B cell (primary cell): ENCODE data around the gene FBXO10. TPM values are rescaled to one million over a fixed set of nuclear protein-coding genes. Genes with fewer than 3 reads are reported as not detected.

Experiments used
- ATAC-seq: fragments of 200-7000 bp; cut with Tn5 transposase; one replicate; pipeline ENCODE4 v1.10.0; 2021; ENCODE audit warnings: low read depth, mild to moderate bottlenecking, moderate number of reproducible peaks, moderate library complexity
- CTCF ChIA-PET: fragments of 350-600 bp; sonication (Branson Sonifier 250); formaldehyde crosslinking; loops from one replicate; lab custom pipeline; 2021; ENCODE audit warnings: antibody characterized with exemption, inconsistent platforms; lab: Charles Lee
- POLR2A ChIA-PET: fragments of 350-600 bp; sonication (Branson Sonifier 250); formaldehyde crosslinking; loops from one replicate; lab custom pipeline; 2021; ENCODE audit warnings: antibody characterized with exemption; lab: Charles Lee
- DNase-seq: peaks from one replicate; pipeline ENCODE4 v3.0.0; 2013
- H2AFZ ChIP-seq: 2 replicates; pipeline ENCODE4 v1.6.1; 2012; ENCODE audit warnings: mild to moderate bottlenecking, low read depth, low read length; ENCODE audit not compliant: insufficient read depth, poor library complexity, severe bottlenecking
- H3K27ac ChIP-seq, 2 donors: 1 replicate in 1 of 2; 2 replicates in 1 of 2; pipeline ENCODE4 v1.5.1; 2012 to 2013; ENCODE audit warnings: low read length in 2 of 2, mild to moderate bottlenecking in 2 of 2, moderate library complexity in 1 of 2
- H3K27me3 ChIP-seq, 4 experiments: fragments of 200-600 bp in 1 of 4; sonication (generic) in 1 of 4; replicated peaks in 1 of 4; 1 replicate in 2 of 4; 2 replicates in 2 of 4; pipeline versions ENCODE4 v1.6.1 to v1.7.0; 2013 to 2016; ENCODE audit warnings: low read length in 3 of 4, mild to moderate bottlenecking in 2 of 4, mixed read lengths in 1 of 4, moderate library complexity in 1 of 4; ENCODE audit not compliant: insufficient read depth in 4 of 4, control insufficient read depth in 3 of 4; ENCODE audit errors: control extremely low read depth in 1 of 4
- H3K36me3 ChIP-seq, 2 experiments: replicated peaks in 1 of 2; 1 replicate in 1 of 2; 2 replicates in 1 of 2; pipeline versions ENCODE4 v1.6.1 to v1.7.1; 2013; ENCODE audit warnings: low read length in 1 of 2; ENCODE audit not compliant: insufficient read depth in 2 of 2, control insufficient read depth in 1 of 2; ENCODE audit errors: control extremely low read depth in 1 of 2, extremely low read depth in 1 of 2
- H3K4me1 ChIP-seq, 2 donors: fragments of 200-600 bp in 1 of 2; sonication (generic) in 1 of 2; 1 replicate in 1 of 2; 2 replicates in 1 of 2; pipeline versions ENCODE4 v1.5.1 to v1.6.1; 2013 to 2017; ENCODE audit warnings: low read length in 2 of 2; ENCODE audit not compliant: control insufficient read depth in 2 of 2, insufficient read depth in 2 of 2
- H3K4me2 ChIP-seq: replicated peaks from 2 replicates; pipeline ENCODE3; 2012; ENCODE audit warnings: mild to moderate bottlenecking, low read depth, low read length; ENCODE audit not compliant: poor library complexity, severe bottlenecking
- H3K4me3 ChIP-seq, 5 experiments: fragments of 200-600 bp in 1 of 5; sonication (generic) in 1 of 5; 1 replicate in 3 of 5; 2 replicates in 2 of 5; pipeline versions ENCODE4 v1.5.1 to v1.7.0; 2011 to 2016; ENCODE audit warnings: low read length in 4 of 5, mild to moderate bottlenecking in 4 of 5, low read depth in 2 of 5, control low read depth in 1 of 5, moderate library complexity in 1 of 5; ENCODE audit not compliant: insufficient read depth in 1 of 5; ENCODE audit errors: control extremely low read depth in 1 of 5, extremely low read depth in 1 of 5
- H3K79me2 ChIP-seq: fragments of 200-600 bp; sonication (generic); one replicate; pipeline ENCODE4 v1.6.0; 2016; ENCODE audit warnings: low read length; ENCODE audit not compliant: control insufficient read depth, insufficient read depth
- H3K9ac ChIP-seq: fragments of 200-600 bp; sonication (generic); 2 replicates; pipeline ENCODE4 v1.6.1; 2017; ENCODE audit warnings: mild to moderate bottlenecking, low read length, moderate library complexity
- H3K9me3 ChIP-seq, 3 donors: one replicate each; pipeline versions ENCODE4 v1.6.1 to v1.7.1; 2013; ENCODE audit warnings: low read length in 2 of 3; ENCODE audit not compliant: control insufficient read depth in 2 of 3, insufficient read depth in 1 of 3; ENCODE audit errors: control extremely low read depth in 1 of 3
- H4K20me1 ChIP-seq: 2 replicates; pipeline ENCODE4 v1.6.0; 2012; ENCODE audit warnings: mild to moderate bottlenecking, low read length; ENCODE audit not compliant: insufficient read depth, control insufficient read depth, poor library complexity, severe bottlenecking
- H3K27ac Mint-ChIP-seq: one replicate; pipeline ENCODE4 v1.8.0; 2021; ENCODE audit warnings: mixed read lengths
- H3K27me3 Mint-ChIP-seq: one replicate; pipeline ENCODE4 v1.8.0; 2021; ENCODE audit warnings: mixed read lengths
- H3K4me1 Mint-ChIP-seq: one replicate; pipeline ENCODE4 v1.8.0; 2021; ENCODE audit warnings: mixed read lengths
- H3K4me3 Mint-ChIP-seq: one replicate; pipeline ENCODE4 v1.8.0; 2021; ENCODE audit warnings: mixed read lengths
- H3K9me3 Mint-ChIP-seq: one replicate; pipeline ENCODE4 v1.8.0; 2022; ENCODE audit warnings: mixed read lengths; ENCODE audit not compliant: insufficient read depth
- EZH2 ChIP-seq: IDR thresholded peaks from 2 replicates; pipeline ENCODE4 v1.6.1; 2012; ENCODE audit warnings: borderline replicate concordance, low read depth, mild to moderate bottlenecking, moderate library complexity, low read length; ENCODE audit not compliant: insufficient read depth, poor library complexity, severe bottlenecking
- WGBS: methylation state at CpG from one replicate; pipeline ENCODE4 v1.1.5; 2013; ENCODE audit warnings: missing lambda C conversion rate; ENCODE audit not compliant: insufficient coverage; 5-methylcytosine and 5-hydroxymethylcytosine counted together
- intact Hi-C: fragments of 100-400 bp; cut with micrococcal nuclease; formaldehyde crosslinking; loops from one replicate; pipeline ENCODE4 v1.10.0; 2022
- polyA plus RNA-seq: library from polyadenylated mRNA; depleted of rRNA; stranded (reverse); fragments of >200 nt; gene quantifications from 2 replicates; pipeline ENCODE4 v1.2.3, GENCODE V29; 2012
- total RNA-seq, 2 donors: library from RNA; stranded (reverse); fragments of 120-200 nt in 1 of 2; gene quantifications; 1 replicate in 1 of 2; 2 replicates in 1 of 2; pipeline versions ENCODE4 v1.2.3 to v1.2.4, GENCODE V29; 2013 to 2022
- TF ChIP-seq, protein P1 (sequence below): fragments of 200-600 bp; IDR thresholded peaks from one replicate; pipeline ENCODE4 v1.8.0; 2022; ENCODE audit warnings: antibody characterized with exemption, mild to moderate bottlenecking

The FBXO10 gene
- total and polyA plus RNA-seq, 2 donors (not counting 1 experiment from before 2014, with no cell fraction given), result 18.6 to 67.3 TPM

DNA sequence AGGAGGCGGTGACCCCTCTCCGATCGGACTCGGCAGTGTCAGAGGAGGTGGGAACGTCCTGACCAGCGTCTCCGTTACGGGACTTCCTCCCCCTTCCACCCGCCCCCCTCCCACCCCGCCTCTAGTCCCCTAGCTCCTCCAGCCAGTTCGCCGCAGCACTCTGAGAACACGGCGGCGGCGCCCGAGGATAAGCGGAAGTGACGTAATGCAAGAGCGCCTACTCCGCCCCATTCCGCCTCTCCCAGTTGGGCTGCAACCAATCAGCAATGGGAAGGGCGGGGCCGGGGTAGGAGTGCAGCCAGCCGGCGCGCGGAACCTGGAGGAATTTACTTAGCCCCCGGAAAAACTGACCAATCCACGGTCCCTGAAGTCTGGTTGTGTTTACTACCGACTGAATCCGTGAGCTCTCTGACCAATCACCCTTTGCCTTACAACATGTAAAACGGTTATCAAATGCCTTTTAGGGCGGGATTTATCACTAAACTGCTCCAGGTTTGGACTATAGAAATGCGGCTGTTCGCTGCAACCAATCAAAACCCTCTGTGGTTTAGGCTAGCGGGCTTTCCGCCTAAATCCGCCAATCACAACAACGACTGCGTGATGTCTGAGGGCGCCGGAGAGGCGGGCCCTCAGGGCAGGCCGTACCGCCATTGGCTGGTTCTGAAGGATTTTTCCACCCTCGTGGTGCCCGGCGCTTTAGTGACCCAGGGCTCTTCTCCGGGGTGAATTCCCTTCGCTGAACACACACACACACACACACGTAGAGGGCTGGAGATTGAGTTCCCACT is 110.7 kb downstream of the FBXO10 start, which contains the start of gene ZBTB5:
TSS of gene ZBTB5 (minus strand) at position 202 of the 788 bp plus-strand sequence. CDS start 22,899 bp downstream, outside the sequence.
- POLR2A ChIA-PET, result interaction anchor here (0.5 to 2.2 kb wide), 13 partner anchors 9 to 1708 kb away, joined by 3 to 10 read pairs (median 4); partner anchors contain the start of genes EXOSC3, POLR1E and TOMM5
- no peak for TF ChIP-seq EZH2
- TF ChIP-seq, protein P1, sequence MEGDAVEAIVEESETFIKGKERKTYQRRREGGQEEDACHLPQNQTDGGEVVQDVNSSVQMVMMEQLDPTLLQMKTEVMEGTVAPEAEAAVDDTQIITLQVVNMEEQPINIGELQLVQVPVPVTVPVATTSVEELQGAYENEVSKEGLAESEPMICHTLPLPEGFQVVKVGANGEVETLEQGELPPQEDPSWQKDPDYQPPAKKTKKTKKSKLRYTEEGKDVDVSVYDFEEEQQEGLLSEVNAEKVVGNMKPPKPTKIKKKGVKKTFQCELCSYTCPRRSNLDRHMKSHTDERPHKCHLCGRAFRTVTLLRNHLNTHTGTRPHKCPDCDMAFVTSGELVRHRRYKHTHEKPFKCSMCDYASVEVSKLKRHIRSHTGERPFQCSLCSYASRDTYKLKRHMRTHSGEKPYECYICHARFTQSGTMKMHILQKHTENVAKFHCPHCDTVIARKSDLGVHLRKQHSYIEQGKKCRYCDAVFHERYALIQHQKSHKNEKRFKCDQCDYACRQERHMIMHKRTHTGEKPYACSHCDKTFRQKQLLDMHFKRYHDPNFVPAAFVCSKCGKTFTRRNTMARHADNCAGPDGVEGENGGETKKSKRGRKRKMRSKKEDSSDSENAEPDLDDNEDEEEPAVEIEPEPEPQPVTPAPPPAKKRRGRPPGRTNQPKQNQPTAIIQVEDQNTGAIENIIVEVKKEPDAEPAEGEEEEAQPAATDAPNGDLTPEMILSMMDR, result no peak

More for the DNA sequence above, 110.7 kb downstream of the FBXO10 start, which contains the start of gene ZBTB5:
- intact Hi-C loops, result loop anchor here (1.0 to 10.0 kb wide), 12 partner anchors 20 to 1731 kb away; partner anchors contain the start of genes CREB3, FBXO10, GRHPR and POLR1E
- peaks cover 30% of the 10 kb centered on the region for H3K4me1 Mint-ChIP-seq
- Histone ChIP-seq H4K20me1 (peaks cover 9% of the 10 kb centered on the region), H3K27me3 (no peaks in the 10 kb centered on the region), H3K4me1 (peaks cover 23 to 27% of the 10 kb centered on the region in 2 donors), H3K9ac (peak within 1 kb of the TSS; percentile 100), H3K79me2 (peaks cover 46% of the 10 kb centered on the region), H3K36me3 (peaks cover 0 to 2% of the 10 kb centered on the region in 2 experiments), H3K9me3 (no peaks in the 10 kb centered on the region), H2AFZ (peak within 1 kb of the TSS; percentile 95), H3K4me3 (peak within 1 kb of the TSS; percentile 90 to 99 (median 95)), H3K4me2 (peak within 1 kb of the TSS; percentile 100), H3K27ac (peak within 1 kb of the TSS; percentile 93 to 98)
- 0% methylated on average over 39 of the region's 52 CpGs for WGBS
- ATAC-seq, result peak; percentile 77
- DNase-seq, result peak; percentile 100
- H3K4me3 Mint-ChIP-seq, result peak within 1 kb of the TSS; percentile 95
- CTCF ChIA-PET, result interaction anchor here (0.6 to 1.9 kb wide), 4 partner anchors 10 to 88 kb away, joined by 3 to 12 read pairs (median 3); no protein-coding TSS in a partner anchor
- H3K9me3 Mint-ChIP-seq, result no peaks in the 10 kb centered on the region
- no peaks in the 10 kb centered on the region for H3K27me3 Mint-ChIP-seq
- H3K27ac Mint-ChIP-seq, result peak within 1 kb of the TSS; percentile 98
